Measurements from ENCODE around the gene GLS.

- TF ChIP-seq CTCF (IDR thresholded peaks at IDR 0.05) (no peak), POLR2A (IDR thresholded peaks at IDR 0.05) (no peak)
Observed at GRCh38 chr2:190963088-190963487, 82.5 kb downstream of the GLS start.

All from heart left ventricle (tissue), 13 donors.